Brain microvascular endothelial cell (primary cell): Measurements from ENCODE around the gene AFTPH.

Experiments used
- DNase-seq: peaks from one replicate; pipeline ENCODE4 v3.0.0-alpha.2; 2020
- H3K27ac ChIP-seq: fragments of 250-450 bp; sonication (Bioruptor Pico); 2 replicates; pipeline ENCODE4 v1.5.1; 2020; ENCODE audit warnings: mild to moderate bottlenecking, moderate library complexity
- H3K27me3 ChIP-seq: fragments of 250-450 bp; sonication (Bioruptor Pico); replicated peaks from 2 replicates; pipeline ENCODE4 v1.5.1; 2020; ENCODE audit warnings: mild to moderate bottlenecking
- H3K36me3 ChIP-seq: fragments of 250-450 bp; sonication (Bioruptor Pico); replicated peaks from 2 replicates; pipeline ENCODE4 v1.5.1; 2020; ENCODE audit warnings: mild to moderate bottlenecking
- H3K4me3 ChIP-seq: 2 replicates; pipeline ENCODE4 v1.5.1; 2011; ENCODE audit warnings: low read depth, mild to moderate bottlenecking, control low read depth, low read length, moderate library complexity
- in situ Hi-C: cut with HindIII; loops from 2 replicates; pipeline ENCODE4 v1.10.0; 2017; ENCODE audit warnings: low sequenced_read_pairs, low pct_ligation_motif_present
- TF ChIP-seq, protein P1 (sequence below): IDR thresholded peaks from 2 replicates; pipeline ENCODE4 v1.5.1; 2011; ENCODE audit warnings: low read depth, mild to moderate bottlenecking, moderate library complexity, low read length, control low read depth, inconsistent platforms; ENCODE audit errors: missing control alignments

The AFTPH gene

DNA sequence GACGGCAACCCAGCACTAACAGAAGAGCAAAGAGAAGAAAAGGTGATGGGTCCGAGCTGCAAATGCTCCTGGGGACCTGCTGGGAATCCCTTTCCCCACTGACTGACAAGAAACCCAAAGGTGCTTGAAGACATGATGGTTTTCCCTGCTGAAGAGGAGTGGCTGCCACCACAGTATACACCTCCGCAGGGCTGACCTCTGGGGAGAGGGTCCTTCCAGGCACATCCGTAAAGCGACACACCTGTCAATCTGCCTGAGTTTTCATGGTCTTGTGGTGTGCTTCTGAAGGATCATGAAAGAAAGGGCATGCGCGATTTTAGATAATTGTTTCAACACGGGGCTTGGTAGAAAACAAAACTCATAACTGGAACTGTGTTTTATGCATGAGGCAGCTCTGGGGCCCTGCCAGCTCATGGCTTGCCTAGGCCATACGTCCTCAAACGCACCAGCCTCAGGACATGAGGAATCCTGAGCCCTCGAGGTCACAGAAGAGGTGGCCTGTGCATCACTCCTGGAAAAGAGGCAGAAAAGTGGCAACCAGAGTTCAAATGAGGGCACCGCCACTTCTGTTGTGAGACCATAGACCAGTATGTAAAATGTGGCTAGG, 77.8 kb downstream of the AFTPH start:
- TF ChIP-seq, protein P1, sequence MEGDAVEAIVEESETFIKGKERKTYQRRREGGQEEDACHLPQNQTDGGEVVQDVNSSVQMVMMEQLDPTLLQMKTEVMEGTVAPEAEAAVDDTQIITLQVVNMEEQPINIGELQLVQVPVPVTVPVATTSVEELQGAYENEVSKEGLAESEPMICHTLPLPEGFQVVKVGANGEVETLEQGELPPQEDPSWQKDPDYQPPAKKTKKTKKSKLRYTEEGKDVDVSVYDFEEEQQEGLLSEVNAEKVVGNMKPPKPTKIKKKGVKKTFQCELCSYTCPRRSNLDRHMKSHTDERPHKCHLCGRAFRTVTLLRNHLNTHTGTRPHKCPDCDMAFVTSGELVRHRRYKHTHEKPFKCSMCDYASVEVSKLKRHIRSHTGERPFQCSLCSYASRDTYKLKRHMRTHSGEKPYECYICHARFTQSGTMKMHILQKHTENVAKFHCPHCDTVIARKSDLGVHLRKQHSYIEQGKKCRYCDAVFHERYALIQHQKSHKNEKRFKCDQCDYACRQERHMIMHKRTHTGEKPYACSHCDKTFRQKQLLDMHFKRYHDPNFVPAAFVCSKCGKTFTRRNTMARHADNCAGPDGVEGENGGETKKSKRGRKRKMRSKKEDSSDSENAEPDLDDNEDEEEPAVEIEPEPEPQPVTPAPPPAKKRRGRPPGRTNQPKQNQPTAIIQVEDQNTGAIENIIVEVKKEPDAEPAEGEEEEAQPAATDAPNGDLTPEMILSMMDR: no peak
- peaks cover 12% of the 10 kb centered on the region for H3K27me3 ChIP-seq
- DNase-seq: no peak
- H3K4me3 ChIP-seq: no peak overlapping the region
- H3K27ac ChIP-seq: no peak overlapping the region
- in situ Hi-C loops: no loop called here
- H3K36me3 ChIP-seq: no peaks in the 10 kb centered on the region

GRCh38 chr2:64602436-64602835, 78.3 kb downstream of the AFTPH start:
- in situ Hi-C loops: no loop called here
- H3K27ac ChIP-seq: no peak overlapping the region
- TF ChIP-seq, protein P1: no peak
- no peak overlapping the region for H3K4me3 ChIP-seq
- no peak for DNase-seq
- peaks cover 12% of the 10 kb centered on the region for H3K27me3 ChIP-seq
- no peaks in the 10 kb centered on the region for H3K36me3 ChIP-seq

GRCh38 chr2:64604155-64604554, 80.0 kb downstream of the AFTPH start:
- TF ChIP-seq, protein P1: no peak
- no peak overlapping the region for H3K4me3 ChIP-seq
- no peaks in the 10 kb centered on the region for H3K36me3 ChIP-seq
- peaks cover 4% of the 10 kb centered on the region for H3K27me3 ChIP-seq
- DNase-seq: no peak
- no peak overlapping the region for H3K27ac ChIP-seq
- in situ Hi-C loops: no loop called here

DNA sequence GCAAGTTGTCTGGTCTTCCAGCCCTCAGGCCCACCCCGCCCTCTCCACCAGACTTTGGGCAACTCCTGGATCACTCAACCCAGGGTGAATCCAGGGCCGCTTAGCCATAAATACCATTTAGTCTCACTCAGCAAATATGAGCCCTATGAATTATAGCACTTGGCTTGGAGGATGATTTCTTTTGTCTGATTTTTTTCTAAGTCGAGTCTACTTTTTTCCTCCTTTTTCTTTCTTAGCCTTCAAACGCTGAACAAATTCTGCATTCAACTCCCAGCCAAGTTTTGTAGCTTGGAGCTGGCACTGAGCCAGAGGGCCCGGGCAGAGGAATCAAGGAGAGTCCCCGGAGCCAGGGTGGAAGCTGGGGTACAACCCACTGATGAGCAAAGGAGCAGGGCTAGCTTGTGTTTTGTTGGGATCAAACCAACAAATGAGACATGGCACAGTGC, 80.9 kb downstream of the AFTPH start:
- H3K27me3 ChIP-seq: no peaks in the 10 kb centered on the region
- H3K4me3 ChIP-seq: no peak overlapping the region
- no peak overlapping the region for H3K27ac ChIP-seq
- TF ChIP-seq, protein P1: no peak
- no peak for DNase-seq
- in situ Hi-C loops: no loop called here
- H3K36me3 ChIP-seq: no peaks in the 10 kb centered on the region

- Histone ChIP-seq H3K4me3 (no peak overlapping the region), H3K27ac (no peak overlapping the region), H3K36me3 (no peaks in the 10 kb centered on the region), H3K27me3 (no peaks in the 10 kb centered on the region)
- TF ChIP-seq, protein P1: no peak
- DNase-seq: no peak
- in situ Hi-C loops: no loop called here
Measured at GRCh38 chr2:64605991-64606478, 81.9 kb downstream of the AFTPH start.
